ENCODE results near the gene PIEZO2.

DNA sequence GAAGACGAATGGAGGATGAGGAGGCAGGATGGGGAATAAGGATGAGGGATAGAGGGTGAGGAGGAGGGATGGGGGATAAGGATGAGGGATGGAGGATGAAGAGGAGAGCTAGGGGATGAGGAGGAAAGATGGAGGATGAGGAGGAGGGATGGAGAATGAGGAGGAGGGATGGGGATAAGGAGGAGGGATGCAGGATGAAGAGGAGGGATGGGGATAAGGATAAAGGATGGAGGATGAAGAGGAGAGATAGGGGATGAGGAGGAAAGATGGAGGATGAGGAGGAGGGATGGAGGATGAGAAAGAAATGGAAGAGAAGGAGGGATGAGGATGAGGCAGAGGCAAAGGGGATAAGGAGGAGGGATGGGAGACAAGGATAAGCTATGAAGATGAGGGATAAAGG is 393.5 kb downstream of the PIEZO2 start:
- no peak for TF ChIP-seq CTCF (IDR thresholded peaks at IDR 0.05; ENCODE audit: low read depth, low read length, poor library complexity, severe bottlenecking)
- no peak for TF ChIP-seq EZH2phosphoT487 (IDR thresholded peaks at IDR 0.05; ENCODE audit: borderline replicate concordance, low read length)

Measured in DOHH2 (cell line).